GM12891 (cell line): ENCODE data around the gene PXDC1.

Source experiments
- POLR2A ChIP-seq: IDR thresholded peaks from 2 replicates; pipeline ENCODE4 v1.6.1; 2011; ENCODE audit warnings: low read depth, low read length, control low read depth
- POLR2AphosphoS5 ChIP-seq: IDR thresholded peaks from 2 replicates; pipeline ENCODE4 v1.6.1; 2011; ENCODE audit warnings: low read depth, low read length, control low read depth

DNA sequence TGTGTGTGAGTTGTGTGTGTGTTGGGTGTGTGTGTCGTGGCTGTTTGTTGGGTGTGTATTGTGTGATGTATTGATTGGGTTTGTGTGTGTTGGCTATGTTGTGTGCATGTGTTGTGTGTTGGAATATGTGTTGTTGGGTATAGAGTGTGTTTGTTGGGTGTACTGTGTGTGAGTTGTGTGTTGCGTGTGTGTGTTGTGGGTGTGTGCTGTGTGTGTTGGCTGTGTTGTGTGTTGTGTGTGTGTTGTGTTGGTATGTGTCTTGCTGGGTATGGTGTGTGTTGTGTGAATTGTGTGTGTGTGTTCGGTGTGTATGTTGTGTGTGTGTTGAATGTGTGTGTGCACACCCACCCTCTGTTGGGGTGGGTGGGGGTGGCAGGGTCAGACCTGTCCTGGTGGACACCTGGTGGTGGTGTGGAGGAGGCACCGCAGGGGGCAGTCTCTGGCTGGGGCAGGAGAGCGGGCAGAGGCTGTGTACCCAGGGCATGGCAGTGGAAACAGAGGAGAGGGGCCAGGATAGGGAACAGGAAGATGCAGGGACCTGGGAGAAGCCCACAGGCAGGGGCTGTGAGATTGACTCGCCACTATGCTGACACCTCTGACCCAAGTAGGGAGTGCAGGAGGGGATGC lies 25.5 kb upstream of the PXDC1 start:
- TF ChIP-seq POLR2A (no peak), POLR2AphosphoS5 (no peak)
